Caco-2 (cell line): Measurements from ENCODE around the gene PHF14. TPM values are rescaled to one million over a fixed set of nuclear protein-coding genes. Genes with fewer than 3 reads are reported as not detected.
"Not testable (repeated sequence)": the region's sequence is repeated elsewhere in the genome, so short reads cannot be mapped to it uniquely, and the experiment has no call there.

Source experiments
- BruUV-seq: library from RNA; stranded (reverse); fragments of 400-500 nt; replicated peaks from 2 replicates; lab custom pipeline; 2021; lab: Mats Ljungman, UMichigan
- CTCF ChIA-PET: fragments of 300-600 bp; sonication (Branson Sonifier 250); formaldehyde crosslinking; loops from one replicate; lab custom pipeline; 2022; ENCODE audit warnings: antibody characterized with exemption; lab: Charles Lee
- POLR2A ChIA-PET: fragments of 300-600 bp; sonication (Branson Sonifier 250); formaldehyde crosslinking; loops from one replicate; lab custom pipeline; 2022; ENCODE audit warnings: antibody characterized with exemption; lab: Charles Lee
- DNase-seq, 2 experiments: peaks; one replicate each; pipeline versions ENCODE4 v3.0.0 to v3.0.0-alpha.2; 2020 to 2022
- H3K27me3 ChIP-seq: replicated peaks from 2 replicates; pipeline ENCODE4 v1.6.0; 2011; ENCODE audit warnings: low read length; ENCODE audit not compliant: control insufficient read depth, insufficient read depth
- H3K36me3 ChIP-seq: 2 replicates; pipeline ENCODE4 v1.5.1; 2011; ENCODE audit warnings: low read length; ENCODE audit not compliant: control insufficient read depth, insufficient read depth
- H3K4me1 ChIP-seq: fragments of 250-450 bp; sonication (Bioruptor Pico); 2 replicates; pipeline ENCODE4 v1.5.1; 2020; ENCODE audit warnings: mild to moderate bottlenecking
- H3K4me3 ChIP-seq: 2 replicates; pipeline ENCODE4 v1.5.1; 2011; ENCODE audit warnings: low read depth, mild to moderate bottlenecking, control low read depth, low read length
- H3K9me3 ChIP-seq: fragments of 250-450 bp; sonication (Bioruptor Pico); 2 replicates; pipeline ENCODE4 v1.5.1; 2020; ENCODE audit warnings: mild to moderate bottlenecking, moderate library complexity
- H3K27ac Mint-ChIP-seq: one replicate; pipeline ENCODE4 v1.8.0; 2022; ENCODE audit warnings: mixed read lengths; ENCODE audit not compliant: unreplicated experiment
- H3K27me3 Mint-ChIP-seq: one replicate; pipeline ENCODE4 v1.8.0; 2022; ENCODE audit warnings: mixed read lengths; ENCODE audit not compliant: insufficient read depth, unreplicated experiment
- H3K36me3 Mint-ChIP-seq: one replicate; pipeline ENCODE4 v1.8.0; 2022; ENCODE audit warnings: mild to moderate bottlenecking, mixed read lengths; ENCODE audit not compliant: insufficient read depth, unreplicated experiment
- H3K4me1 Mint-ChIP-seq: one replicate; pipeline ENCODE4 v1.8.0; 2022; ENCODE audit warnings: low read depth, mixed read lengths; ENCODE audit not compliant: unreplicated experiment
- H3K4me3 Mint-ChIP-seq: one replicate; pipeline ENCODE4 v1.8.0; 2022; ENCODE audit warnings: mild to moderate bottlenecking, moderate library complexity, mixed read lengths; ENCODE audit not compliant: unreplicated experiment
- H3K9me3 Mint-ChIP-seq: one replicate; pipeline ENCODE4 v1.8.0; 2022; ENCODE audit warnings: mixed read lengths; ENCODE audit not compliant: unreplicated experiment
- intact Hi-C: fragments of 100-400 bp; cut with micrococcal nuclease; formaldehyde crosslinking; loops from one replicate; pipeline ENCODE4 v1.10.0; 2022; ENCODE audit not compliant: unreplicated experiment
- total RNA-seq: library from RNA; stranded (reverse); gene quantifications from 2 replicates; pipeline ENCODE4 v1.2.3, GENCODE V29; 2022
- TF ChIP-seq, protein P1 (sequence below), 2 experiments: fragments of 200-600 bp in 1 of 2; IDR thresholded peaks; 1 replicate in 1 of 2; 2 replicates in 1 of 2; pipeline versions ENCODE4 v1.5.1 to v1.8.0; 2011 to 2022; ENCODE audit warnings: antibody characterized with exemption in 1 of 2, control low read depth in 1 of 2, inconsistent platforms in 1 of 2, low read depth in 1 of 2, low read length in 1 of 2, mild to moderate bottlenecking in 1 of 2, moderate library complexity in 1 of 2; ENCODE audit not compliant: insufficient read depth in 1 of 2, severe bottlenecking in 1 of 2, unreplicated experiment in 1 of 2

PHF14 gene
- total RNA-seq, 1 experiment from 2014 or later, result 40.6 TPM

DNA sequence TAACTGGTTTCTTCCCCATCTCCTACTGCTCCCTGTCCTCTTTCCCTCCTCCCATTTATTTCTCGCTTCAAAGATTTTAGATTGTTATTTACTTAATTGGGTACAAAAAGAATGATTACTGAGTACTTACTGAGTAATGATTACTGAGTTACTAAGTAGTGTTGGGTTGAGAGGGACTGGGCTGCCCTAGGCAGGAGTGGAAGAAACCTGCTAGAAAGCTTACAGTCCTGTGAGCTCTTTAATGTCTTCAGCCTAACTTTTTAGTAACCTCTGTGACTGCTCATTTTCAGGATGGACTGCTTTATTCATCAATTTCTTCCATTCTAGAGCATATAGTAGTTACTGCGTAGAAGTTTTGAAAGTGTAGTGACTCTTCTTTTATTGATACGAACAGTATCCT is 7.6 kb downstream of the PHF14 start:
- CTCF ChIA-PET, result no interaction called here

DNA sequence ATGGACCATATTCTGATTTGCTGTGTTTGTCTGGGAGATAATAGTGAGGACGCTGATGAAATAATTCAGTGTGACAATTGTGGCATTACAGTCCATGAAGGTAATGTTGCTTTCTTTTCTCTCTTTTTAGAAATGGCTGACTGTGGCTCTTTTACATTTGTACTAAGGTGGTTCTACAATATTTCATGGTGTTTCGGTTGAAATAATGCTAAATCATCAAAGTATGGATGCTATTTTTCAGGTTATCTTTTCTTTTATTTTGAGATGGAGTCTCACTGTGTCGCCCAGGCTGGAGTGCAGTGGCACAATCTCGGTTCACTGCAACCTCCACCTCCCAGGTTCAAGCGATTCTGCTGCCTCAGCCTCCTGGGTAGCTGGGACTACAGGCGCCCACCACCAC is 17.1 kb downstream of the PHF14 start:
- H3K27me3 Mint-ChIP-seq, H3K4me1 Mint-ChIP-seq, H3K27ac Mint-ChIP-seq, H3K4me3 ChIP-seq, intact Hi-C loops, H3K4me3 Mint-ChIP-seq, H3K4me1 ChIP-seq, CTCF ChIA-PET, H3K27me3 ChIP-seq, BruUV-seq, H3K36me3 ChIP-seq, H3K9me3 ChIP-seq, DNase-seq: not testable (repeated sequence)
- Mint-ChIP-seq H3K9me3 (peaks cover 14% of the 10 kb centered on the region), H3K36me3 (peaks cover 47% of the 10 kb centered on the region)
- POLR2A ChIA-PET, result interaction anchor here (0.5 kb wide), 1 partner anchor 877 kb away, joined by 3 read pairs; no protein-coding TSS in a partner anchor

More for the DNA sequence above, 7.6 kb downstream of the PHF14 start:
- TF ChIP-seq, protein P1, sequence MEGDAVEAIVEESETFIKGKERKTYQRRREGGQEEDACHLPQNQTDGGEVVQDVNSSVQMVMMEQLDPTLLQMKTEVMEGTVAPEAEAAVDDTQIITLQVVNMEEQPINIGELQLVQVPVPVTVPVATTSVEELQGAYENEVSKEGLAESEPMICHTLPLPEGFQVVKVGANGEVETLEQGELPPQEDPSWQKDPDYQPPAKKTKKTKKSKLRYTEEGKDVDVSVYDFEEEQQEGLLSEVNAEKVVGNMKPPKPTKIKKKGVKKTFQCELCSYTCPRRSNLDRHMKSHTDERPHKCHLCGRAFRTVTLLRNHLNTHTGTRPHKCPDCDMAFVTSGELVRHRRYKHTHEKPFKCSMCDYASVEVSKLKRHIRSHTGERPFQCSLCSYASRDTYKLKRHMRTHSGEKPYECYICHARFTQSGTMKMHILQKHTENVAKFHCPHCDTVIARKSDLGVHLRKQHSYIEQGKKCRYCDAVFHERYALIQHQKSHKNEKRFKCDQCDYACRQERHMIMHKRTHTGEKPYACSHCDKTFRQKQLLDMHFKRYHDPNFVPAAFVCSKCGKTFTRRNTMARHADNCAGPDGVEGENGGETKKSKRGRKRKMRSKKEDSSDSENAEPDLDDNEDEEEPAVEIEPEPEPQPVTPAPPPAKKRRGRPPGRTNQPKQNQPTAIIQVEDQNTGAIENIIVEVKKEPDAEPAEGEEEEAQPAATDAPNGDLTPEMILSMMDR (IDR thresholded peaks at IDR 0.05; ENCODE audit: insufficient read depth in 1 of 2, low read depth in 1 of 2, low read length in 1 of 2, severe bottlenecking in 1 of 2, unreplicated experiment in 1 of 2), result no peak
- Histone ChIP-seq H3K4me3 (no peak overlapping the region), H3K4me1 (no peaks in the 10 kb centered on the region), H3K27me3 (no peaks in the 10 kb centered on the region), H3K36me3 (no peaks in the 10 kb centered on the region), H3K9me3 (no peaks in the 10 kb centered on the region; the same call in 1 of the 2 replicates)
- Mint-ChIP-seq H3K27me3 (no peaks in the 10 kb centered on the region), H3K27ac (no peak overlapping the region), H3K4me1 (no peaks in the 10 kb centered on the region), H3K4me3 (no peak overlapping the region), H3K9me3 (no peaks in the 10 kb centered on the region), H3K36me3 (peaks cover 22% of the 10 kb centered on the region)
- DNase-seq, result no peak
- intact Hi-C loops, result no loop called here
- no TSS peak for BruUV-seq
- POLR2A ChIA-PET, result no interaction called here

DNA sequence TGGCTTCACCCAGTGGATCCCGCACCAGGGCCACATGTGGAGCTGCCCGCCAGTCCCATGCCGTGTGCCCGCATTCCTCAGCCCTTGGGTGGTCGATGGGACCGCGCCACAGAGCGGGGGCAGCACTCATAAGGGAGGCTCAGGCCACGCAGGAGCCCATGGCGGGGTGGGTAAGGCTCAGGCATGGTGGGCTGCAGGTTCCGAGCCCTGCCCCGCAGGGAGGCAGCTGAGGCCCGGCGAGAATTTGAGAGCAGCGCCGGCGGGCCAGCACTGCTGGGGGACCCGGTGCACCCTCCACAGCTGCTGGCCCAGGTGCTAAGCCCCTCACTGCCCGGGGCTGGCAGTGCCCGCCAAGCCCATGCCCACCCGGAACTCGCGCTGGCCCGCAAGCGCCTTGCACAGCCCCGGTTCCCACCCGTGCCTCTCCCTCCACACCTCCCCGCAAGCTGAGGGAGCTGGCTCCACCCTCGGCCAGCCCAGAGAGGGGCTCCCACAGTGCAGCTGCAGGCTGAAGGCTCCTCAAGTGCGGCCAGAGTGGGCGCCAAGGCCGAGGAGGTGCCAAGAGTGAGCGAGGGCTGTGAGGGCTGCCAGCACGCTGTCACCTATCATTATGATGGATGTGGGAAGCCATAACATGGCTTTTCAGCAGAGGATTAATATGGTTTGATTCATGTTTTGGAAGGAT is 22.0 kb downstream of the PHF14 start:
- H3K9me3 Mint-ChIP-seq, result peaks cover 14% of the 10 kb centered on the region
- H3K4me1 Mint-ChIP-seq, CTCF ChIA-PET, H3K27me3 ChIP-seq, H3K36me3 ChIP-seq, H3K9me3 ChIP-seq, H3K27ac Mint-ChIP-seq, H3K4me3 ChIP-seq, BruUV-seq, DNase-seq, POLR2A ChIA-PET, H3K4me1 ChIP-seq, intact Hi-C loops, H3K4me3 Mint-ChIP-seq, H3K27me3 Mint-ChIP-seq: not testable (repeated sequence)
- peaks cover 38% of the 10 kb centered on the region for H3K36me3 Mint-ChIP-seq

DNA sequence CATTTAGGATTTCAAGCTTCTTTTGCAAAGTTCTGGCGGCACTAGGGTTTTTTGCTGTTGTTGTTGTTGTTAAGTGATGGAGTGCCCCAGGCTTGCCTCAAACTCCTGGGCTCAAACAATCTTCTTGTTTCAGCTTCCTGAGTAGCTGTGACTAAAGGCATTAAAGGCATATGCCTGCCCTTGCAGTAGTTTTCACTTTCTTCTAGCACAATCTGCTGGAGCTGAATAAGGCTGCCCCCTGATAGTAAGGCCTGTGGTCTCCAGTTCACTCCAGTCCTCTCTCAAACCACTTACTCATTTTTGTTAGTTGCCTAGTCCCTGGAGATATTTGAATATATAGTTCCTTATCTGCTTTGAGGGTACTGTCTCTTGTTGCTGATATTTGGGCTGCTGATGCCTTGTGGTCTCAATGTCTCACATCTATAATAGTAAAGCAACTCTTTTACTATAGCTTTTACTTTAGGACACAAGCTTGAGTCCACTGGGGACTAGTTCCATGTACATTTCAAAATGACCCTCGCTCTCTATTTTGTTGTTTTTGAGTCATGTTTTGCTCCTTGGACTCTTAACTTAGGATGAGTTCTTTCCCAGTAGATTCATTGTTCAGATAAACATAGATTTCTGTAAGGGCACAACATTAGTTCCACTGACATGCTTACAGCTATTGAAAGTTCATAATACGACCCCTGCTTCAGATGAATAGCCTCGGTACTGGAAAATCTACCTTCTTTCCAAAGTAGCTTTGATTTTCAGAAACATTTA is 25.5 kb downstream of the PHF14 start:
- Mint-ChIP-seq H3K27me3 (no peaks in the 10 kb centered on the region), H3K4me3 (no peak overlapping the region), H3K4me1 (peaks cover 7% of the 10 kb centered on the region), H3K36me3 (peaks cover 26% of the 10 kb centered on the region), H3K9me3 (peaks cover 6% of the 10 kb centered on the region), H3K27ac (no peak overlapping the region)
- Histone ChIP-seq H3K4me1 (no peaks in the 10 kb centered on the region), H3K36me3 (no peaks in the 10 kb centered on the region), H3K4me3 (no peak overlapping the region), H3K27me3 (no peaks in the 10 kb centered on the region), H3K9me3 (peaks cover 8% of the 10 kb centered on the region; the same call in 1 of the 2 replicates)
- no peak for DNase-seq
- TF ChIP-seq, protein P1 (IDR thresholded peaks at IDR 0.05; ENCODE audit: insufficient read depth in 1 of 2, low read depth in 1 of 2, low read length in 1 of 2, severe bottlenecking in 1 of 2, unreplicated experiment in 1 of 2), result no peak
- POLR2A ChIA-PET, result interaction anchor here (0.6 kb wide), 1 partner anchor 25 kb away, joined by 3 read pairs; the partner anchor contains the start of gene PHF14
- no TSS peak for BruUV-seq
- intact Hi-C loops, result no loop called here
- CTCF ChIA-PET, result no interaction called here
